HUES64 (cell line): Measurements from ENCODE around the gene DGLUCY.
A peak's percentile ranks its signal among the peaks of the same experiment; 100 is the strongest.

Experiments used
- H3K27ac ChIP-seq: 2 replicates; pipeline ENCODE4 v1.7.0; 2013; ENCODE audit warnings: low read depth, low read length, inconsistent platforms
- H3K27me3 ChIP-seq: 2 replicates; pipeline ENCODE4 v1.6.1; 2013; ENCODE audit warnings: mild to moderate bottlenecking, low read length; ENCODE audit not compliant: insufficient read depth
- H3K36me3 ChIP-seq: 2 replicates; pipeline ENCODE4 v1.6.1; 2013; ENCODE audit warnings: mild to moderate bottlenecking, low read length; ENCODE audit not compliant: insufficient read depth
- H3K4me1 ChIP-seq: 2 replicates; pipeline ENCODE4 v1.6.1; 2013; ENCODE audit warnings: mild to moderate bottlenecking, low read length, moderate library complexity; ENCODE audit not compliant: insufficient read depth
- H3K4me3 ChIP-seq: 2 replicates; pipeline ENCODE4 v1.5.1; 2013; ENCODE audit warnings: mild to moderate bottlenecking, low read length, moderate library complexity
- H3K9ac ChIP-seq: 2 replicates; pipeline ENCODE4 v1.6.1; 2013; ENCODE audit warnings: mild to moderate bottlenecking, low read depth, low read length
- H3K9me3 ChIP-seq: 2 replicates; pipeline ENCODE4 v1.6.1; 2013; ENCODE audit warnings: low read depth, low read length; ENCODE audit not compliant: insufficient read depth
- WGBS: fragments of 150-250, 120-280 bp; methylation state at CpG from one replicate; pipeline ENCODE4 v1.1.7; 2013; ENCODE audit warnings: missing lambda C conversion rate; 5-methylcytosine and 5-hydroxymethylcytosine counted together

The DGLUCY gene

GRCh38 chr14:91111443-91111842 is 2.4 kb upstream of the DGLUCY start:
- no peaks in the 10 kb centered on the region for H3K27me3 ChIP-seq
- H3K27ac ChIP-seq = no peak overlapping the region
- H3K36me3 ChIP-seq = no peaks in the 10 kb centered on the region
- H3K4me3 ChIP-seq = no peak overlapping the region
- H3K9me3 ChIP-seq = no peaks in the 10 kb centered on the region
- peaks cover 27% of the 10 kb centered on the region for H3K4me1 ChIP-seq
- H3K9ac ChIP-seq = no peak overlapping the region
- whole genome bisulfite sequencing = 93% methylated on average over 1 of the region's 1 CpG

- WGBS = 88% methylated on average over 4 of the region's 4 CpGs
- Histone ChIP-seq H3K9ac (no peak overlapping the region), H3K27ac (no peak overlapping the region), H3K4me1 (peaks cover 31% of the 10 kb centered on the region), H3K9me3 (no peaks in the 10 kb centered on the region), H3K4me3 (no peak overlapping the region), H3K27me3 (no peaks in the 10 kb centered on the region), H3K36me3 (no peaks in the 10 kb centered on the region)
Observed at GRCh38 chr14:91112194-91112593, 1.7 kb upstream of the DGLUCY start.

GRCh38 chr14:91114079-91115065 is 499 bp downstream of the DGLUCY start:
- H3K36me3 ChIP-seq = no peaks in the 10 kb centered on the region
- peak overlapping the region; percentile 77 for H3K9ac ChIP-seq
- 34% methylated on average over 18 of the region's 18 CpGs for WGBS
- H3K4me3 ChIP-seq = peak overlapping the region; percentile 40
- no peaks in the 10 kb centered on the region for H3K27me3 ChIP-seq
- no peaks in the 10 kb centered on the region for H3K9me3 ChIP-seq
- peak overlapping the region; percentile 98 for H3K27ac ChIP-seq
- H3K4me1 ChIP-seq = peaks cover 37% of the 10 kb centered on the region

DNA sequence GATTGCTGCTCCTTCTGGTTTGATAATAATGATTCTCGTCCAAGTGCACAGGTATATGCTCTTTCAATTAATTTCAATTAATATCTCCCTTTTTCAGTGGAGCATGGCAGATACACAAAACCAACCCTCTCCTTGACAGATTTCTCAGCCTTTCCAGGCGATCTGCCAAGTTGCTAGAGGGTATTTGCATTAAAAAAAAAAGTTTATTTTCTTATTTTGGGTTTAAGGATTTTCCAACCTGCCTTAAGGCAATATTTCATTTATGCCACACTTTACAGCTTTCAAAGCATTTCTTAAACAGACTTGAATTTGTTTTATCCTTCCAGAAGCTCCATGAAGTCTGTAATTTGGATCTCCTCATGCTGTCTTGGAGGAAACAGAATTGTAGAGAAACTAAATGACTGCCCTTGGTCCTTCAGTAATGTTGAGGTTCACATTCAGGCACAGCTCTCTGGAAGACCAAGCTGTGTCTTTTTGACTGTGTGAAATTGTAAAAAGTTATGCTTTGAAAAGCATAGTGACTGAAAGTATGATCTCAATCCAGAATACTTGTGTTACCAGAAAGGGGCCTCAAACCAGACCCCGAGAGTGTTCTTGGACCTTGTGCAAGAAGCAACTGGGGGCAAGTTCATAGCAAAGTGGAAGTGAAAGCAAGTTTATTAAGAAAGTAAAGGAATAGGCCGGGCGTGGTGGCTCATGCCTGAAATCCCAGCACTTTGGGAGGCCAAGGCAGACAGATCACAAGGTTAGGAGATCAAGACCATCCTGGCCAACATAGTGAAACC is 2.3 kb downstream of the DGLUCY start:
- no peaks in the 10 kb centered on the region for H3K36me3 ChIP-seq
- WGBS = 92% methylated on average over 4 of the region's 5 CpGs
- H3K9ac ChIP-seq = no peak overlapping the region
- H3K9me3 ChIP-seq = no peaks in the 10 kb centered on the region
- H3K4me1 ChIP-seq = peaks cover 33% of the 10 kb centered on the region
- H3K4me3 ChIP-seq = no peak overlapping the region
- no peaks in the 10 kb centered on the region for H3K27me3 ChIP-seq
- no peak overlapping the region for H3K27ac ChIP-seq

GRCh38 chr14:91116913-91117588 is 3.2 kb downstream of the DGLUCY start:
- no peaks in the 10 kb centered on the region for H3K9me3 ChIP-seq
- no peaks in the 10 kb centered on the region for H3K27me3 ChIP-seq
- WGBS = 74% methylated on average over 6 of the region's 7 CpGs
- H3K36me3 ChIP-seq = no peaks in the 10 kb centered on the region
- peaks cover 33% of the 10 kb centered on the region for H3K4me1 ChIP-seq
- H3K4me3 ChIP-seq = no peak overlapping the region
- H3K27ac ChIP-seq = peak overlapping the region; percentile 1; the same call in 1 of the 2 replicates
- H3K9ac ChIP-seq = 0 out of 2 replicates have a peak overlapping the region, but pooled peaks have one; percentile 25

- Histone ChIP-seq H3K4me1 (peaks cover 33% of the 10 kb centered on the region), H3K36me3 (no peaks in the 10 kb centered on the region), H3K9ac (no peak overlapping the region), H3K9me3 (no peaks in the 10 kb centered on the region), H3K27ac (peak overlapping the region; percentile 21; the same call in 1 of the 2 replicates), H3K4me3 (no peak overlapping the region), H3K27me3 (no peaks in the 10 kb centered on the region)
- 98% methylated on average over 3 of the region's 5 CpGs for WGBS
Observed at GRCh38 chr14:91117960-91118359, 4.1 kb downstream of the DGLUCY start.

DNA sequence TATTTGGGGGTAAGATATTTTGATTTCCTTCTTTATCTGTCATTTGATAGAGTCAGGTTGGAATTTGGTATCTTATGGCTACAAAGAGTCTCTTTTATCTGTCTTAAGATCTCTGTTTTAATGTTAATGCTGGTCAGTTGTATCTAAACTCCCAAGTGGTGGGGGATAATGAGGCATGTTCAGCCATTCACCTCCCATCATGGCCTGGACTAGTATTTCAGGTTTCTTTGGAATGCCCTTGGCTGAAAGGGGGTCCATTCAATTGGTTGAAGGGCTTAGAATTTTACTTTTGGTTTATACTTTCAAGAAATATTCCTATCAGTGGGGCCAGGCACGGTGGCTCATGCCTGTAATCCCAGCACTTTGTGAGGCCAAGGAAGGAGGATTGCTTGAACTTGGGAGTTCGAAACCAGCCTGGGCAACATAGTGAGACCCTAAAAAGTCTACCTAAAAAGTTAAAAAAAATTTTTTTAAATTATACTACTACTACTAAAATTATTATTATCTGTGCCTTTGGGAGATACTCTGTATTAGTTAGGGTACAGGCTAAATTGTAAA is 4.7 kb downstream of the DGLUCY start:
- H3K4me1 ChIP-seq = peaks cover 28% of the 10 kb centered on the region
- no peak overlapping the region for H3K4me3 ChIP-seq
- no peaks in the 10 kb centered on the region for H3K36me3 ChIP-seq
- H3K27ac ChIP-seq = 0 out of 2 replicates have a peak overlapping the region, but pooled peaks have one; percentile 21
- WGBS = 97% methylated on average over 2 of the region's 2 CpGs
- no peaks in the 10 kb centered on the region for H3K27me3 ChIP-seq
- H3K9me3 ChIP-seq = no peaks in the 10 kb centered on the region
- H3K9ac ChIP-seq = no peak overlapping the region

GRCh38 chr14:91119556-91120311 is 5.9 kb downstream of the DGLUCY start:
- no peak overlapping the region for H3K4me3 ChIP-seq
- no peak overlapping the region for H3K27ac ChIP-seq
- WGBS = 86% methylated on average over 8 of the region's 8 CpGs
- no peaks in the 10 kb centered on the region for H3K9me3 ChIP-seq
- H3K36me3 ChIP-seq = no peaks in the 10 kb centered on the region
- no peaks in the 10 kb centered on the region for H3K27me3 ChIP-seq
- H3K4me1 ChIP-seq = peaks cover 21% of the 10 kb centered on the region
- H3K9ac ChIP-seq = no peak overlapping the region

DNA sequence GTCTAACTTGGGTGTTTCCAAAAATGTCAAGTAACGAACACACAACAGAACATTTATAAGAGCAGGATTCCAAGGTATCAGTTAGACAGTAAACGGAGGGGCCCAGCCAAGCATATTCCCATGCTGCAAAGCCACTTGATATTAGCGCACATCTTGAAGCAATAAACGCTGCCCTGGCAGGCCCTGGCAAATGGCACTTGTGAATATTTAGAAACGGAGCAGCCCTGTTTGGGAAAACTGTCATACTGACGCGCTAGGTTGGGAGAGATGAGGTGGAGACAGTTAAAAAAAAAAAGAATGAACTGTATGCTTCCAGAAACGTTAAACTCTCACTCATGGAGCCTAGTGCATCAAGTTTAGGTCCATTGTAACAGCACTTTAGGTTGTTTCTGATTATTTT is 9.3 kb downstream of the DGLUCY start:
- WGBS = 96% methylated on average over 8 of the region's 8 CpGs
- no peaks in the 10 kb centered on the region for H3K4me1 ChIP-seq
- no peak overlapping the region for H3K9ac ChIP-seq
- H3K27ac ChIP-seq = no peak overlapping the region
- no peaks in the 10 kb centered on the region for H3K36me3 ChIP-seq
- no peaks in the 10 kb centered on the region for H3K27me3 ChIP-seq
- peaks cover 3% of the 10 kb centered on the region; the same call in 1 of the 2 replicates for H3K9me3 ChIP-seq
- H3K4me3 ChIP-seq = no peak overlapping the region
